NCI-H1436 (cell line): ENCODE data around the gene CEACAM16.
"Not testable (repeated sequence)": the region's sequence is repeated elsewhere in the genome, so short reads cannot be mapped to it uniquely, and the experiment has no call there.

ENCODE experiments used
- DNase-seq: peaks from one replicate; lab custom pipeline; 2025; lab: John Stamatoyannopoulos, UW

The CEACAM16 gene

DNA sequence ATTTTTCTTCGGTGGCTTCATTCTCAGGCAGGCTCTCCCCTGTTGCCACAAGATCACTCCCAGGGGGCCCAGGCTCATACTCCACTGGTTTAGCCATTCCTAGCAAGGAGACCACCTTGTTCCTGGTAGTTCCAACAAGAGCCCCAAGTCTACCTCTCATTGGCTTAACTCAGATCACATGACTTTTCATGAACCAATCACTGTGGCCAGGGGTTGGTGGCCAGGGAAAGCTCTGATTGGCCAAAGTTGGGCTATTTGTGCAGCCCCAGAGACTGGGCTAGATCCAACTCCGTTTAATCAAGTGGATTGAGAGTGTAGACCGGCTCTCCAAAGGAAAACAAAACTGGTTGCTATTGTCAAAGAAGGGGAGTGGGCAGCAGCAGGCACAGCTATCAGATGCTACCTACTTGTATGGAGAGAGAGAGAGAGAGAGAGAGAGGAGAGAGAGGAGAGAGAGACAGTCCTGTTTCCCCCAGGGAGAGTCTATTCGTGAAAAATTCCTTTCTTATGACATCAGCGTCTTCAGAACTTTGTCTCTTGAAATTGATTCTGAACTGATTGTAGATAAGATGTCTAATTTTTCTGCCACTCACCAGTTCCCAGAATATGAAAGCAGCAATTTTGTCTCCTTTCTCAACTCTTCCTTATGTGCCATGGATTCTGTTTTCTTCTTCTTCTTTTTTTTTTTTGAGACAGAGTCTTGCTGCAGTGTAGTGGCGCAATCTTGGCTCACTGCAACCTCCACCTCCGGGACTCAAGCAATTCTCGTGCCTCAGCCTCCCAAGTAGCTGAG, 21.7 kb upstream of the CEACAM16 start:
- no peak for DNase-seq

DNA sequence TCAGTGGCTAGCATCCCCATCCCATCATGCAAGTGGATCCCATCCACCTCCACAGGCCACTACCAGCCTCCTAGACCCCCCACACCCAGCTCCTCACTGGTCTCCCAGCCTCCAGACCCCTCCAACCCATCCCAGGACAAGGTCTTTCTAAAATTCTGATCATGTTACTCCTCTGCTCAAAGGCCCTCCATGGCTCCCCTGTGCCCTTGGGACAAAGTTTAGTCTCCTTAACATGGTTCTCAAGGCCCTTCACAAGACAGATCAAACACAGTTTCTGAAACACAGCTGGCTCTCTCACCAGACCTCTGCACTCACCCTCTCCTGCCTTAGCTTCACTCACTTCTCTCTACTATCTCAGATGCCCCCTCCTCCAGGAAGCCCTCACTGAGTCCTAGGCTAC, 18.4 kb upstream of the CEACAM16 start:
- no peak for DNase-seq

DNA sequence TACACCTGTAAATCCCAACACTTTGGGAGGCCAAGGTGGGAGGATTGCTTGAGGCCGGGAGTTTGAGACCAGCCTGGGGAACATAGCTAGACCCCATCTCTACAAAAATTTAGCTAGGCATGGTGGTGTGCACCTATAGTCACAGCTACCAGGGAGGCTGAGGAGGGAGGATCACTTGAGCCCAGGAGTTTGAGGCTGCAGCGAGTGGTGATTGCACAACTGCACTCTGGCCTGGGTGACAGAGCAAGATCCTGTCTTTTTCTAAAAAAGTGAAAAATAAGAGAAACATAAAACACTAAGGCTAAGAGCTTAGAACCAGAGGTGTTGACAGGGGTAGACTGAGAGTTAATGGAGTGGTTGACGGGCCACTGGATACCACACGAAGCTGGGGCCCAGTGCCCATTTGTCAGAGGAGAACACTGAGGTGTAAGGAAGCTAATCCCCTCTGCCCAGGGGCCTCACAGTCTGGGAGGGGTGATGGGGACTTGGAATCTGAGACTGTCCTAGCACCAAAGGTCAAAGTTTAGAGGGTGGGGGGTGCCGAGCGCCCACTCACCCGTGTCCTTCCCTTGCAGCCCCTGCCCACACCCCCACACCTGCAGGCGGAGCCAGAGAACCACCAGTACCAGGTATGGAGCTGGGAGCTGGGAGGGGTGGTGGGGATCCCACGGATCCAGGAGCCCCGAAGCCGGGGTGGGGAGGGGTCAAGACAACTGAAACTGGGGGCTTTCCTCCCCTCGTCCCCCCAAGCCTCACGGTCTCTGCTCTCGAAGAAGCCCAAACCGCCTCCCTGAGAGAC, 16.8 kb upstream of the CEACAM16 start:
- no peak for DNase-seq

DNA sequence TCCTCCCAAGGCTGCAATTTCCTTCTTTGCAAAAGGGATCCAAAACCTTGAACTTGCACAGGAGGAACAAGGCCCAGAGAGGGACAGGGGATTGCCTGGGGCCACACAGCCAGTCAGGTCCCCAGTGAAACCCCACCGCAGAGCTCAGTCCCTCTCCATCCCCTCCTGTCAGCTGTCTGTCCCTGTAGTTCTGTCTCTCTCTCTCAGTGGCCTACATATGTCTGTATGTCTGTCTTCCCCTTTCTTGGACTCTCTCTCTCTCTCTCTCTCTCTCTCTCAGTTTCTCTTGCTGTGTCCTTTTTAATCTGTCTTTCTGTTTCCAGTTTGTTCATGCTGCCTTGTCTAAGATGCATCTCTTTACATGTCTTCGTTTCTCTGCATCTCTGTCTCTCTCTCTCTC, 16.1 kb upstream of the CEACAM16 start:
- no peak for DNase-seq

DNA sequence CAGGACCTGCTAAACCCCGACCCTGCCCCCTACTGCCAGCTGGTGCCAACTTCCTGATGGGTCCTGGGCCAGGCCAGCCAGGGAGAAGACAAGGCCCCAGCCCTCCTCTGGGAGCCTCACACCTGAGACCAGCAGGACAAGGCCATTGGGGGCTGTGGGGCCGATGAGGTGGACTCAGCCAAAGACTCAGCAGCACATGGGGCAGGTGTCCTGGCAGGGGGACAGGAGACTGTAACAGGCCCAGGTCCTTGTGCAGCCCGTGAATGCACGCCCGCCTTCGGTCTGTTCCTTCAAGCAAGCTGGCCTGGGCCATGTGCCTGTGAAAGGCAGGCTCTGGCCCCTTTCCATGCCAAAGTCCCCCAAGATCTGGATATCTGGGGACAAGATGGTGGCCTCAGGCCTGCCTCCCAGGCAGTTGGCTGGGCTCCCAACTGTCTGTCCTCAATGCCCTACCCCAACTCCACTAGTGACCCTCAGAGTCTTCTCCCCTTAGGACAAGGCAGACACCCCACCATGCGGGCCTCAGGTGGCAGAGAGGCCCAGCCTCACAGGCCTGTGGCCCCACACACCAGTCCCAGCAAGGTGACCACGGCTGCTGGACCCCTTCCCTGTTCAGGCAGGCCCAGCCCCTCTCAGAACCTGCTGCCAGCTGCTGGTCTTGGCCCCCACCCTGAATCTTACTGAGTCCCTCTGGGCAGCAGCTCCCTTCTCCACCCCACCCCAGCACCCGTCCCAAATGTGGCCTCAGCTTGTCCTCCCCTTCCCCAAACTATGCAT, 15.3 kb upstream of the CEACAM16 start:
- no peak for DNase-seq

DNA sequence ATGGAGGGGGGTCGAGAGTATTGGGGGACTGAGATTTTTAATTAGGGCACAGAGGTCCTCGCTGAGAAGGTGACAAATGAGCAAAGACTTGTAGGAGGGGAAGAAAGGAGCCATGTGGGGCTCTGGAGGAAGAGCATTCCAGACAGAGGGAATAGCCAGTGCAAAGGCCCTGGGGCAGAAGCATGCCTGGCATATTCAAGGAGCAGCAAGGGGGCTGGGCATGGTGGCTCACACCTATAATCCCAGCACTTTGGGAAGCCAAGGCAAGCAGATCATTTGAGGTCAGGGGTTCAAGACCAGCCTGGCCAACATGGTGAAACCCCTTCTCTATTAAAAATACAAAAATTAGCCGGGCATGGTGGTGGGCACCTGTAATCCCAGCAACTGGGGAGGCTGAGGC, 14.6 kb upstream of the CEACAM16 start:
- not testable (repeated sequence) for DNase-seq

DNA sequence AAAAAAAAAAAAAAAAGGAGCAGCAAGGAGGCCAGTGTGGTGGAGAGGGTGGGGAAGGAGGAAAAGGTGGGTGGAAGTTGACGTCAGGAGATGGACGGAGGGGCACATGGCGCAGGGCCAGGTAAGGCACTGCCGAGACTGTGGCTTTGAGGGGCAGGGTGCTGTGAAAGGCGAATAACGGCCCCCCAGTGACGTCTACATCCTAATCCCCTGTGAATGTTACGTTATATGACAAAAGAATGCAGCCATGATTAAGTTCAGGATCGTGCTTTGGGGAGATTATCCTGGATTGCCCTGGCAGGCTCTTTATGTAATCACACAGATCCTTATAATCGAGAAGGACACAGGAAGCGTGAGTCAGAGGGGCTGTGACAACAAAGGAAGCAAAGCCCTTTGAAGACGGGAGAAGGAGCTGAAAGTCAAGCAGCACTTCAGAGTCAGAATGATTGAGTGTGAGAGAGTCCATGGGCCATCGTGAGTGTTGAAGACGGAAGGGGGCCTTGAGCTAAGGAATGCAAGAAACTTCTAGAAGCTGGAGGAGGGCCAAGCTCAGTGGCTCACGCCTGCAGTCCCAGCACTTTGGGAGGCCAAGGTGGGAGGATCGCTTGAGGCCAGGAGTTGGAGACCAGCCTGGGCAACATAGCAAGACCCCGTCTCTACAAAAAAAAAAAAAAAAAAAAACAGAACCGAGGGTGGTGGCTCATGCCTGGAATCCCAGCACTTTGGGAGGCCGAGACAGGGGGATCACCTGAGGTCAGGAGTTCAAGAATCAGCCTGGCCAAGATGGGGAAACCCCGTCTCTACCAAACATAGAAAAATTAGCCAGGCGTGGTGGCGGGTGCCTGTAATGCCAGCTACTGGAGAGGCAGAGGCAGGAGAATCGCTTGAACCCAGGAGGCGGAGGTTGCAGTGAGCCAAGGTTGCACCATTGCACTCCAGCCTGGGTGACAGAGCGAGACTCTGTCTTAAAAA, 13.8 kb upstream of the CEACAM16 start:
- no peak for DNase-seq

DNA sequence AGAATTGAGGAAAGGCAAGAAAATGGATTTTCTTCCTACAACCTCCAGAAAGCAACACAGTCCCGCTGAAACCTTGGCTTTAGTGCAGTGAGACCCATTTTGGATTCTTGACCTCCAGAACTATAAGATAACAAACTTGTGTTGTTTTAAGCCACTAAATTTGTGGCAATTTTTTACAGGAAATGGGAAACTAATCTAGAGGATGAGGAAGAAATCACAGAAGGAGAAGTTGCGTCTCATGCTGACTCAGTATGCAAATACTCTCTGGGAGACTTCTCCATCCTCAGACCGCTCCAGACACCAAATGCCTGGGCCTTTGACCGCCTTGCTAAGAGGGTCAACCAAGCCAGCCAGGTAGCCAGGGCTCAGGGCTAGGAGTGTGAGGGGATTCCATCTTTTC, 13.1 kb upstream of the CEACAM16 start:
- DNase-seq, result no peak

DNA sequence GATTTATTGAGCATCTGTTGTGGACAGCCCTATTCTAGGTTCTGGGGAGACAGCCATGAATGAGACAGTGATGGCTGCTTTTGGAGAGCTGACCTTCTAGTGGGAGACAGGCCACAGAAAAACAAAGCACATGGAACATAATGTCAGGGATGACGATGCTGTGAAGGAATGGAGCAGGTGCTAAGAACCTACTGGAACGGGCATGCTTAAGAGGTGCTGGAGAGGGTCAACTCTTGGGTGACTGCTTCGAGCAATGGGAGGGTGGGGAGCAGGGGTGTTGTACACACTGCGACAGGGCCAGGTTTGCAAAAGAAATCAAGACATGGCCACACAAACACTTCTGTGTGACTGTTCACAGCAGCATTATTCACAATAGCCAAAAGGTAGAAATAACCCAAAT, 12.1 kb upstream of the CEACAM16 start:
- no peak for DNase-seq

DNA sequence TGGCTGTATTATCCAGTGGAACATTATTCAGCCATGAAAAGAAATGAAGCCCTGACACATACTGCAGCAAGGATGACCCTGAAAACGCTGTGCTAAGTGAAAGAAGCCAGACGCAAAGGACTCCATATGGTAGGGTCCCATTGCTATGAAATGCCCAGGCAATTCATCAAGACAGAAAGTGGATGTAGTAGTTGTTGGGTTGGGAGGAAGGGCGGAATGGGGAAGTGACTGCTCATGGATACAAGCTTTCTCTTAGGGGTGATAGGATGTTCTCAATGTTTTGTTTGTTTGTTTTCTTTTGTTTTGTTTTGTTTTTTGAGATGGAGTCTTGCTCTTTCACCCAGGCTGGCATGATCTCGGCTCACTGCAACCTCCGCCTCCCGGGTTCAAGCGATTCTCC, 11.1 kb upstream of the CEACAM16 start:
- no peak for DNase-seq

DNA sequence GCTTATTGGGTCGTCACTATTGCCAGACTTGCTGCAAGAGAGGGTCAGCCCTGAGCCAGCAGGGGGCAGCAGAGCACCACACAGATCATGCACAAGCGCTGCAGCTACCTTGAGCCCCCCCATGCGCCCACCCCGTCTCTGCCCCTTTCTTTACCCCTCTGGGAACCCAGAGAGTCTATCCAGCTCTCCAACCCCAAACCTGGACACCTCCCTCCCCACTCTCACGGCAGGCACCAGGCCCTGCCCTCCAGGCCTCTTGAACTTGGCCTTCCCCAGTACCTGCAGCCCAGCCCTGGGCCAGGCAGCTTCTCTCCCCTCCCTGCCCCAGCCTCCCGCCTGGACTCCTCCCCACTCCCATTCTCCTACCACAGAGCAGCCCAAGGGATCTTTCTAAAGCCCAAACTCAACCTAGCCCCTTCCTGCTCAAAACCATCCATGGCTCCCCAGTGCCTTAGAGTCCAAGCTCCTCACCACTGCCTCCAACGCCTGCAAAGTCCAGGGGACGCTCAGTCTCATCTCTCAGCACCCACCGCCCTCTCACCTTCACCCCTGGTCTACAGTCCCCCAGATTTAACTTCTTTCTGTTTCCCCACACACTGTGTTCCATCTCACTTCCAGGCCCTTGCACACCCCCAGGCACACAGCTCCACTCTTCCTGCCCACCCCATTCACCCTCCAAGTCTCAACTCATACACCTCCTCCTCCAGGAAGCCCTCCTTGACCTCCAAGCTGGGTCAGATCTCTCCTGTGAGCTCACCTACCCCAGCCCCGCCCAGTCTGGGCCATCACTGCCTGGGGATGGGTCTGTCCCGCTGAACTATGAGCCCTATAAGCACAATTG, 9.4 kb upstream of the CEACAM16 start:
- peak; percentile 59 for DNase-seq

DNA sequence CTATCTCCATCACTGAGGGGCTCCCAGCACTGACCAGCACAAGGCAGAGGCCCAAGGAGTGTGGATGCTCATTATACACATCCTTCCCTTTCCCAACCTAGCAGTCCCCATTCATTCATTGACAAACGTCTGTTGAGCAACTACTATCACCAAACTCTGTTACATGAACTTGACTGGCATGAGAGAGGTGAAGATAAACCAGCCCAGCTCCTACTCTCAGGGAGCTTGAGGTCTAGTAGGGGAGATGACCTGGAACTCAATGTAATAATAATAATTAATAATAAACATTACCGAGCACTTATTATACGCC, 8.9 kb upstream of the CEACAM16 start:
- no peak for DNase-seq

DNA sequence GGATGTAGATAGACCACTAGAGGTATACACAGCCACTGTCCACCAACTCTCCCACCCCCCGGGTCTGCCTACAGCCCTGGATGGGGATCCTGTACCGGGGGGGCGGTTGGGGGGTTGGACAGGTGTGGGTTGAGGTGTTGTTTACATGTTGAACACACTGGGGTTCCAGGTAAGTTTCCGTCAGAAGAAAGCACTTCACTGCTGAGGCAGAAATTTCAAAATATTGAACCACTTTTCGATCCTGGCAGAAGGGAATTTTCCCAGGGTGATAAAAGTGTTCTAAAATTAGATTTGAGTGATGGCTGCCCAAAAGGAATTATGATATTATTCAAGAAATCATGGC, 6.6 kb upstream of the CEACAM16 start:
- no peak for DNase-seq

DNA sequence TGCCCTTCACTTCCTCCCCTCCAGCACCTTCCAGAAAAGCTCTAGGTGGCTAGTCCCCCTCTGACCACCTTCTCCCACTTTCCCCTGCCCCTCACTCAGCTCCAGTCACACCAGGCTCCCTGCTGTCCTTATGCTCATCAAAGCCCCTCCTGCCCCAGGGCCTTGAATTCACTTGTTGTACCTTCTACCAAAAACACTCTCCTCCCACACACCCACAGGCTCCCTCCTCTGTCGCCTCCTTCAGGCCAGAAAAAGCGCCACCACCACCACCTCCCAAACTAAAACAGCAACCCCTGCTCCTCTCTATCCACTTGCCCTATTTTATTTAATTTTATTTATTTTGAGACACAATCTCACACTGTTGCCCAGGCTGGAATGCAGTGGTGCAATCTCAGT, 4.8 kb upstream of the CEACAM16 start:
- DNase-seq, result no peak

DNA sequence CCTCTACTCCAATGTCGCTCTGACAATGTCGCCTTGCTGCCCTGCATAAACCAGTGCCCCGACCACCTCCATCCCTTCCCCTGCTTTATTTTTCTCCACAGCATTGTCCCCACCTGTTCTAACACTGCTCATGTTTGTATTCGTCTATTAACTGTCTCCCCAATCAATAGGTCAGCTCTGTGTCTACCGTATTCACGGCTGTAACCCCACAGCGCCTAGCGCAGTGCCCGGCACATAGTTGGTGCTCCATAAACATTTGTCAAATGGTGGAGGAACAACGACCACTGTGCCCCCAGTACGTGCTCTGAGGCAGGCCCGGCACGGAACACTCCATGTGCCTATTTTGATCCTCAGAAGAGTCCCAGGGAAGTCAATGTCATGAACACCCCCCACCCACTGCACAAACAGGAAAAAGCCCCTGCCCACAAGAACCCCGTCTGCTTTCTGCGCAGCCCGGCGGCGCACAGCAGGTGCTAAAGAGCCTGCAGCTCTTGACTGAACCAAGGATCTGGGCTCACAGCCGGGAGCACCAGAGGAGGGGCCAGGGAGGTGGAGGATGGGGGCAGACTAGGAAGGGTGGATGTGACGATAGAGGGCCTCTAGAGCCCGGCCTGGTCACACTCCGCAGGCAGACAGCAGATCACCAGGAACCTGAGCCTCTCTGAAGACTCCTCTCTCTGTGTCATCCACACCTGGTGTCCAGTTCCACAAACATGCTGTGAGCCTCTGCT, 1.8 kb upstream of the CEACAM16 start:
- no peak for DNase-seq

DNA sequence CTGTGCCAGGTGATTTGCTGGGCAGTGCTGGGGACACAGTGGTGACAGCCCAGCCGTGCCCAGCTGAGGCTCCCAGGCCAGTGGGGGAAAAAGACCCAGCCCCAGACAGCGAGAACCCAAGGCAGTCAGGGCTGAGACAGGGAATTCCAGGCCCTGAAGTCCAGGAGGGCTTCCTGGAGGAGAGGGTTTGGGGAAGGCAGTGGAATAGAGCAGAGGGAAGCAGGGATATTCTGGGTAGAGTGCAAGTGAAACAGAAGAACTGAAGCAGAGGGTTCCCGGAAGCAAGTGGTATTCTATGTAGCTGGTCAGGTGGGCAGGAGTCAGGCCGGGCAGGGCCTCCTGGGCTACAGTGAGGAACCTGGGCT, 1.3 kb upstream of the CEACAM16 start:
- no peak for DNase-seq

DNA sequence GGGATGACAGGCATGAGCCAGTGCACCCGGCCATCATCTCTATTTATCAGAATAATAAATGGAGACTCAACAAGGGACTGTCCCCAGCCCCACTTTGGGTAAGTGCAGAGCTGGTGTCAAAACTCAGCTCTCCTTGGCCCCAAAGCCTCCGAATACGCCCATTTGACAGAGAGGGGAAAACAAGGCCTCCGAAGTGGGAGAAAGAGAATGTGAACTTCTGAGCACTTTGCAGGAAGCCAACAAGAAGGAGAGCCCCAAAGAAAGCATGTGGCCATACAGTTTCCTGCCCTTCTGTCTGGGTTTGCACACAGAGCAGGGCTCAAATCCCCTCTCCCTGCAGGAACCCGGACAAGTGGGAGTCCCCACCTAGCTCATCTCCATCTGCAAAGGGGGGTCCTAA, 1.6 kb downstream of the CEACAM16 start:
- DNase-seq, result no peak

DNA sequence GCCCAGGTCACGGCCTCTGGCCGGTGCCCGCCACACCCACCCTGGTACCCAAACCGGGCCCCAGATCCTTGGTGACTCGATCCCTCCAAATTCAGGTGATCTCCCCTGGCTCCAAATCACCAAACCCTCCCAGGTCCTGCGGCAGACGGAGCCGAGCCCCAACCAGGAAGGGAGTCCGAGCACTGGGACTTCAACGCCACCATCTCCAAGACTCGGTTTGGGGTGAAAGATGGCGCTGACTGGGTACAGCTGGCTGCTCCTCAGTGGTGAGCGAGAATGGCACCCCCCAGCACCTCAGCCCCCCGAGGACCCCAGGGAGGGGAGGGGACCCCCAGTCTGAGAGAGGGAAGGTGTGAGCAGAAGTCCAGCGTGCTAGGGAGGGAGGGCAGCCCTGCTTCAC, 2.3 kb downstream of the CEACAM16 start:
- DNase-seq, result no peak

DNA sequence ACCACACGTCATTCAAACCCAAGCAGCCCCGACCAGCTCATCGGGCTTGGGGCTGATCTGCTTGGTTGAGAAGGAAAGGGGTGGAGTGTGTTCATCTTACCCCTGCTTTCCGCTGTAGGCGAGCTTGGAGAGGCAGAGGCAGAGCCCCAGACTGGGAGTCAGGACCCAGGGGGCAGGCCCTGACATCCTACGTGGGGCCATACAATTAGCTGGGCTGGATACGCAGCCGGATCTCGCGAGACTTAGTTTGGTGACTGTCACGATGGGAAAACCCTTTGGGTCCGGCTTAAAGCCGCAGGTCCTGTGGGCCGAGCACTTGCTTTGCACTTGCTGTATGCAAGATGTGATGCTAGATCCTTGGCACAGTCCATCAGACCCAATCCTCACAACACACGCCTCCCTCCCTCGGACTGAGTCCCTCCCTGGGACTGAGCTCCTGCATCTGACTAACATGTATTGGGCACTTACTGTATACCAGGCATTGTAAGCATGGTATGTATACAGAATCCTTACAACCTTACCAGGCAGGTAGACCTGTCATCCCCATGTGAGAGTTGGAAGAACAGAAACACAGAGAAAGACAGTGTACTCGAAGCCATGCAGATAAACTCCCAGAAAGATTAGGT, 3.7 kb downstream of the CEACAM16 start:
- DNase-seq, result no peak
